Omental fat pad (tissue), 4 donors: Measurements from ENCODE around the gene GZMM. TPM values are rescaled to one million over a fixed set of nuclear protein-coding genes. Genes with fewer than 3 reads are reported as not detected.

ENCODE experiments used
- ATAC-seq: fragments of 150-250 bp; one replicate; pipeline ENCODE4 v1.9.1; 2016; ENCODE audit warnings: mild to moderate bottlenecking, moderate library complexity; ENCODE audit not compliant: low FRiP score
- DNase-seq: peaks from one replicate; pipeline ENCODE4 v3.0.0-alpha.2; 2019; ENCODE audit warnings: low spot score
- total RNA-seq, 4 donors: library from RNA; depleted of rRNA; stranded (reverse); fragments of >200 nt; gene quantifications; one replicate each; pipeline ENCODE4 v1.1.0, GENCODE V29; 2016
- TF ChIP-seq, protein P1 (sequence below), 3 donors: fragments of 450-650 bp; IDR thresholded peaks; one replicate each; pipeline ENCODE4 v1.5.1; 2016 to 2017; ENCODE audit warnings: antibody characterized with exemption in 3 of 3, mild to moderate bottlenecking in 3 of 3, moderate library complexity in 2 of 3

The GZMM gene
- total RNA-seq, 4 donors from 2014 or later: 1.1 to 3.7 TPM; not detected in 2

DNA sequence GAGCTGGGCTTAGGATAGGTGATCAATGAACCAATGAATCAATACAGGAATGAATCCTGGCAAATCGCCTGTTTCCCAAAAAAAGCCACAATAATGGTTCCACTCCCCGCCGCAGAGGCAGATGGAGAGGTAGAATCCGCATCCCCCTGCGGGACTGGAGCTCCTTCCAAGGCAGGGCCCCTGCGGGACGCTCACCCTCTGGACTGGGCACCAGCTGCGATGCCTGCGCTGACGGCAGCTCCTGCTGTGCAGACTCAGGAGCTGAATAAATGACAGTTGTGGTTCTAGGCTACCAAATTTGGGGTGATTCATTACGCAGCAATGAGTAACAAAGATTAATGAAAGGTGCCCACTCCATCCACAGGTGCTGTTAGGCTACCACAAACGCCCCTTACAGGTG lies 21.1 kb upstream of the GZMM start:
- DNase-seq (no peak), ATAC-seq (no peak)
- TF ChIP-seq, protein P1, sequence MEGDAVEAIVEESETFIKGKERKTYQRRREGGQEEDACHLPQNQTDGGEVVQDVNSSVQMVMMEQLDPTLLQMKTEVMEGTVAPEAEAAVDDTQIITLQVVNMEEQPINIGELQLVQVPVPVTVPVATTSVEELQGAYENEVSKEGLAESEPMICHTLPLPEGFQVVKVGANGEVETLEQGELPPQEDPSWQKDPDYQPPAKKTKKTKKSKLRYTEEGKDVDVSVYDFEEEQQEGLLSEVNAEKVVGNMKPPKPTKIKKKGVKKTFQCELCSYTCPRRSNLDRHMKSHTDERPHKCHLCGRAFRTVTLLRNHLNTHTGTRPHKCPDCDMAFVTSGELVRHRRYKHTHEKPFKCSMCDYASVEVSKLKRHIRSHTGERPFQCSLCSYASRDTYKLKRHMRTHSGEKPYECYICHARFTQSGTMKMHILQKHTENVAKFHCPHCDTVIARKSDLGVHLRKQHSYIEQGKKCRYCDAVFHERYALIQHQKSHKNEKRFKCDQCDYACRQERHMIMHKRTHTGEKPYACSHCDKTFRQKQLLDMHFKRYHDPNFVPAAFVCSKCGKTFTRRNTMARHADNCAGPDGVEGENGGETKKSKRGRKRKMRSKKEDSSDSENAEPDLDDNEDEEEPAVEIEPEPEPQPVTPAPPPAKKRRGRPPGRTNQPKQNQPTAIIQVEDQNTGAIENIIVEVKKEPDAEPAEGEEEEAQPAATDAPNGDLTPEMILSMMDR (IDR thresholded peaks at IDR 0.05): no peak

DNA sequence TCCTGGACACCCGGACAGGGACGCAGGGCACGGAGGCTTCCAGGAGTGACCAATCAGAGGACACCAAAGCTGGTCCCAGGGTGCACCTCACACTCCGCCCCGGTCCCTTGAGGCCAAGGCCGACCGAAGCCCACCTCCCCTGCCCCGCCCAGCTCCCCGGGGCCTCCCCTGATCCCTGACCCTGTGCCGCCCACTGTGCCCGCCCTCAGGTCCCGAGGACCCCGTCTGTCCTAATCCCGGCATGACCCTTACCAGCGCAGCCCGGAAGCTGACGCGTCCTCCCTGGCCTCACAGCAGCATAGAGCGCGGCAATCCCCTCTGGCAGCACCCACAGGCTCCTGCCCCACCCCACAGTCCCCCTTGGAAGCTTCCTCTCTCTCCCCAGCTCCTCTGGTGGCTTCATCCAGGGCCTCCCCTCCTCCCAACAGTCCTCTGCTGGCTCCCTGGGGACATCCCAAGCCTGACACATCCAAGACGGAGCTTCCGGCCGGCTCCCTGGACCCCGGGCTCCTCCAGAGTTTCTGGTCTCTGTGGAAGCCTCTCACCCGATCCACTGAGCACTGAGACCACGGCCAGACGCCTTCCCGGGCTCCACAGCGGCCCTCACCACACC lies 19.7 kb upstream of the GZMM start:
- TF ChIP-seq, protein P1 (IDR thresholded peaks at IDR 0.05): no peak
- DNase-seq (no peak), ATAC-seq (peak; percentile 32)

DNA sequence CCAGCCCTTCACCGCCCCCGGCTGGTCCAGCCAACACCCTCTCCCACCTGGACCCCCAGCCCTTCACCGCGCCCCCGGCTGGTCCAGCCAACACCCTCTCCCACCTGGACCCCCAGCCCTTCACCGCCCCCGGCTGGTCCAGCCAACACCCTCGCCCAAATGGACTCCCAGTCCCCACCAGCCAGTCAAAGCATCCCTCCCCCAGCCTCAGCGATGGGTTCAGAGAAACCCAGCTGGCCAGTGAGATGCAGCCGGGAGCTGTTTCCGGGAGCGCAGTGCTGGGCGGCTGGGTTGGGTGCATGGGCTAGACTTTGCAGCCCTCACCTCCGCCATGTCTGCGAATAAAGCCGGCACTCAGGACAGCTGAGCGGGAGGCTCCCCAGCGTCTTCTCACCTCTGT lies 18.8 kb upstream of the GZMM start:
- DNase-seq (no peak), ATAC-seq (no peak)
- TF ChIP-seq, protein P1 (IDR thresholded peaks at IDR 0.05): no peak

- TF ChIP-seq, protein P1 (IDR thresholded peaks at IDR 0.05): no peak
- no peak for ATAC-seq
- DNase-seq: no peak
These were observed 17.9 kb upstream of the GZMM start for GRCh38 chr19:525857-526419.

- ATAC-seq (no peak), DNase-seq (no peak)
- TF ChIP-seq, protein P1 (IDR thresholded peaks at IDR 0.05): no peak
These were observed 13.5 kb upstream of the GZMM start for GRCh38 chr19:530134-531008.

DNA sequence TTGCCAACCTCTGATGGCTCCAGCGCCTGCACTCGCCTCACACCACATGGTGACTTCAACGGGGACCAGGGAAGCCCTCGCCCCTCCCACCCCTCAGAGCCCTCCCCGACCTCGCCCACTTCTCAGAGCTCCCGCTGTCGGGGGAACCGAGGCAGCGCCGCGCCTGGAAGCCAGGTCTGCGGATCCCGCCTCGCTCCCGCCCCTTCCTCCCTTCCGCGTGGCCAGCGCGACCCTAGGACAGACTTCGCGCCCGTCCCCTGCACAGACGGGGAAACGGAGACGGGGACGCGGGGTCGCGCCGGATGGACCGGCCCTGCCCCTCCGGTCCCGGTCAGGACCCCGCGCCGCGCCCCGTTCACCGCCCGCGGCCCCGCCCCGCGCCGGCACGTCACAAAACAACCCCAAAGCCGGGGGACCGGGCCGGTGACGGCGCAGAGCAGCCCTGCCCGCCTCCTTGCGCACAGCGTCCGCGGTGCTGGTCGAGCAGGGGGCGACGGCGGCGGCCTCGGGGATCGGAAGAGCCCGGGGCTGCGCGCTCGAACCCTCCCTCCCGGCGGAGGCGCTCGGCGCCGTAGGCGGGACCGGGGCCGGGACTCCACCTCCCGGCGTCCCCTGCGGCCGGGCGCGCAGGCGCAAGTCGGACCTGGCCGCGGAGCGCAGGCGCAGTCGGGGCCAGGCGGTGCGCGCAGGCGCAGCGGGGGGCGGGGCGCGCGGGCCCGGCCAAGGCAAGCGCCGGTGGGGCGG lies 12.7 kb upstream of the GZMM start:
- TF ChIP-seq, protein P1 (IDR thresholded peaks at IDR 0.05): no peak
- peak; percentile 89 for ATAC-seq
- DNase-seq: no peak
